SK-N-SH (cell line): Measurements from ENCODE around the gene H2BK1. TPM values are rescaled to one million over a fixed set of nuclear protein-coding genes. Genes with fewer than 3 reads are reported as not detected.

Experiments used
- CTCF ChIA-PET: fragments of 300-600, 350-600 bp; formaldehyde crosslinking; extraction: SDS; loops from one replicate; lab custom pipeline; 2021; lab: Yijun Ruan, JAX
- POLR2A ChIA-PET: fragments of 350-600 bp; sonication (Branson Sonifier 250); formaldehyde crosslinking; extraction: SDS; loops from one replicate; lab custom pipeline; 2020; ENCODE audit warnings: antibody characterized with exemption, inconsistent platforms; lab: Yijun Ruan, JAX
- DNase-seq: peaks from one replicate; pipeline ENCODE4 v3.0.0; 2012
- H2AFZ ChIP-seq: fragments of 200-600 bp; sonication (generic); 2 replicates; pipeline ENCODE4 v1.8.1; 2016; ENCODE audit warnings: antibody characterized with exemption, mild to moderate bottlenecking, low read depth
- H3F3A ChIP-seq: fragments of 200-600 bp; sonication (generic); replicated peaks from 2 replicates; pipeline ENCODE3; 2016; ENCODE audit warnings: antibody characterized with exemption, mild to moderate bottlenecking; ENCODE audit not compliant: insufficient read depth
- H3K27ac ChIP-seq, 2 experiments: fragments of 200-500 bp in 1 of 2; fragments of 200-600 bp in 1 of 2; sonication (Bioruptor generic) in 1 of 2; sonication (generic), shearing (Covaris generic) in 1 of 2; 2 replicates each; pipeline versions ENCODE4 v1.5.1 to v1.6.1; 2014 to 2016; ENCODE audit warnings: low read depth in 2 of 2, inconsistent platforms in 1 of 2, low read length in 1 of 2, mild to moderate bottlenecking in 1 of 2, mixed read lengths in 1 of 2
- H3K27me3 ChIP-seq: fragments of 200-600 bp; sonication (generic), shearing (Covaris generic); 2 replicates; pipeline ENCODE4 v1.6.1; 2016; ENCODE audit warnings: mixed run types; ENCODE audit not compliant: insufficient read depth
- H3K36me3 ChIP-seq, 2 experiments: fragments of 200-500 bp in 1 of 2; fragments of 200-600 bp in 1 of 2; sonication (Bioruptor generic) in 1 of 2; sonication (generic) in 1 of 2; replicated peaks in 1 of 2; 2 replicates each; pipeline versions ENCODE3 to v1.5.1; 2014 to 2016; ENCODE audit warnings: low read length in 1 of 2, mild to moderate bottlenecking in 1 of 2; ENCODE audit not compliant: insufficient read depth in 2 of 2, control insufficient read depth in 1 of 2
- H3K4me1 ChIP-seq, 2 experiments: fragments of 200-500 bp in 1 of 2; fragments of 200-600 bp in 1 of 2; sonication (Bioruptor generic) in 1 of 2; sonication (generic), shearing (Covaris generic) in 1 of 2; 2 replicates each; pipeline versions ENCODE4 v1.5.1 to v1.6.1; 2014 to 2016; ENCODE audit warnings: low read depth in 1 of 2, low read length in 1 of 2, mixed run types in 1 of 2; ENCODE audit not compliant: insufficient read depth in 2 of 2, control insufficient read depth in 1 of 2
- H3K4me2 ChIP-seq: fragments of 200-600 bp; sonication (generic), shearing (Covaris generic); 2 replicates; pipeline ENCODE4 v1.6.1; 2017; ENCODE audit warnings: mixed run types
- H3K4me3 ChIP-seq, 2 experiments: fragments of 200-500 bp in 1 of 2; fragments of 200-600 bp in 1 of 2; sonication (Bioruptor generic) in 1 of 2; sonication (generic), shearing (Covaris generic) in 1 of 2; 2 replicates each; pipeline versions ENCODE4 v1.5.1 to v1.8.1; 2014 to 2016; ENCODE audit warnings: low read depth in 2 of 2, inconsistent platforms in 1 of 2, low read length in 1 of 2, mild to moderate bottlenecking in 1 of 2, mixed read lengths in 1 of 2, moderate library complexity in 1 of 2
- H3K79me2 ChIP-seq: fragments of 200-600 bp; sonication (generic); 2 replicates; pipeline ENCODE4 v1.8.1; 2017; ENCODE audit warnings: mild to moderate bottlenecking; ENCODE audit not compliant: insufficient read depth
- H3K9ac ChIP-seq: fragments of 200-600 bp; sonication (generic); 2 replicates; pipeline ENCODE4 v1.6.1; 2017; ENCODE audit warnings: mixed run types
- H3K9me2 ChIP-seq: fragments of 200-600 bp; sonication (generic); 2 replicates; pipeline ENCODE4 v1.6.1; 2017; ENCODE audit warnings: mixed run types
- H3K9me3 ChIP-seq: fragments of 200-600 bp; sonication (generic); 2 replicates; pipeline ENCODE4 v1.6.1; 2017; ENCODE audit warnings: mixed run types, mild to moderate bottlenecking, moderate library complexity
- H4K20me1 ChIP-seq: fragments of 200-600 bp; sonication (generic); 2 replicates; pipeline ENCODE4 v1.6.1; 2017; ENCODE audit warnings: mild to moderate bottlenecking, mixed run types; ENCODE audit not compliant: insufficient read depth
- CHD2 ChIP-seq: fragments of 150-350 bp; IDR thresholded peaks from 2 replicates; pipeline ENCODE4 v1.6.1; 2018; ENCODE audit warnings: low read length; ENCODE audit not compliant: partially characterized antibody
- EP300 ChIP-seq, 2 experiments: IDR thresholded peaks; 2 replicates each; pipeline versions ENCODE4 v1.4.0 to v1.6.1; 2012; ENCODE audit warnings: borderline replicate concordance in 1 of 2, low read depth in 1 of 2, low read length in 1 of 2
- EZH2phosphoT487 ChIP-seq: fragments of 200-600 bp; sonication (generic); IDR thresholded peaks from 2 replicates; pipeline ENCODE4 v1.6.1; 2017; ENCODE audit warnings: low read depth, mixed run types, mild to moderate bottlenecking, antibody characterized with exemption, moderate library complexity, borderline replicate concordance
- FOSL2 ChIP-seq: IDR thresholded peaks from 2 replicates; pipeline ENCODE4 v1.4.0; 2012; ENCODE audit warnings: low read depth, mild to moderate bottlenecking, moderate library complexity, borderline replicate concordance
- FOXJ3 ChIP-seq: sonication (generic); formaldehyde crosslinking; IDR thresholded peaks from 2 replicates; pipeline ENCODE4 v1.5.1; 2020; ENCODE audit warnings: mild to moderate bottlenecking, missing genetic modification reagents
- GATA2 ChIP-seq: sonication (generic); formaldehyde crosslinking; IDR thresholded peaks from 2 replicates; pipeline ENCODE4 v1.5.0; 2020; ENCODE audit warnings: mild to moderate bottlenecking, missing genetic modification reagents
- JUND ChIP-seq: IDR thresholded peaks from 2 replicates; pipeline ENCODE4 v1.4.0; 2012
- MEF2A ChIP-seq: IDR thresholded peaks from 2 replicates; pipeline ENCODE4 v1.4.0; 2012; ENCODE audit warnings: low read depth, borderline replicate concordance
- MXI1 ChIP-seq: IDR thresholded peaks from 2 replicates; pipeline ENCODE4 v1.6.1; 2012; ENCODE audit warnings: mild to moderate bottlenecking, low read depth, low read length, improper control_type of control experiment
- NRF1 ChIP-seq: IDR thresholded peaks from 2 replicates; pipeline ENCODE4 v1.6.1; 2012; ENCODE audit warnings: low read depth, mild to moderate bottlenecking, low read length
- RAD21 ChIP-seq: IDR thresholded peaks from 2 replicates; pipeline ENCODE4 v1.6.1; 2012; ENCODE audit warnings: mild to moderate bottlenecking, low read length
- RFX5 ChIP-seq: IDR thresholded peaks from 2 replicates; pipeline ENCODE4 v1.6.1; 2012; ENCODE audit warnings: mild to moderate bottlenecking, improper control_type of control experiment, low read length
- SMC3 ChIP-seq: IDR thresholded peaks from 2 replicates; pipeline ENCODE4 v1.6.1; 2012; ENCODE audit warnings: low read depth, low read length, improper control_type of control experiment
- TCF12 ChIP-seq: IDR thresholded peaks from 2 replicates; pipeline ENCODE4 v1.4.0; 2012
- TEAD4 ChIP-seq: IDR thresholded peaks from 2 replicates; pipeline ENCODE4 v1.4.0; 2012; ENCODE audit warnings: mild to moderate bottlenecking, borderline replicate concordance; ENCODE audit not compliant: insufficient read depth
- USF1 ChIP-seq: IDR thresholded peaks from 2 replicates; pipeline ENCODE4 v1.4.0; 2012; ENCODE audit warnings: low read depth, borderline replicate concordance
- ZBTB33 ChIP-seq: IDR thresholded peaks from 2 replicates; pipeline ENCODE4 v1.4.0; 2012; ENCODE audit warnings: low read depth, borderline replicate concordance
- WGBS: methylation state at CpG from one replicate; pipeline ENCODE4 v1.1.6; 2017; ENCODE audit warnings: low lambda C conversion rate; 5-methylcytosine and 5-hydroxymethylcytosine counted together
- polyA plus RNA-seq, 3 experiments: library from polyadenylated mRNA; depleted of rRNA; stranded (reverse); fragments of >200 nt; gene quantifications; 2 replicates each; pipeline ENCODE4 v1.2.3, GENCODE V29; 2012
- TF ChIP-seq, protein P1 (sequence below): IDR thresholded peaks from 2 replicates; pipeline ENCODE4; 2012

H2BK1 gene
- polyA plus RNA-seq, 1 of the 3 experiments (the other 2 are of a cell fraction) = not detected

DNA sequence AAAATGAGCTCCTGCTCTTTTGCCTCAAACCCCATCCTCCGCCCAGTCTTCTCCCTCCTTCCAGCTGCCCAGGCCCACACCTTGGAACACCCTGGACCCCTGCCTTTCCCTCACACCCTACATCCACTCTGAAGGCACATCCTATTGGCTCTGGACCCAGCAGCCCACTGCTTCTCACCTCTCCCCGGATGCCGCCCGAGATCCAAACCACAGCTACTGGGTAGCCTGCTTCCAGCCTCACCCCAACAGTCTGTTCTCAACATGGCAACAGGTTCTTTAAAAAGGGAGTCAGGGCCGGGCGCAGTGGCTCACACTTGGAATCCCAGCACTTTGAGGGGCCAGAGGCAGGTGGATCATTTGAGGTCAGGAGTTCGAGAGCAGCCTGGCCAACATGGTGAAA, 47.7 kb upstream of the H2BK1 start:
- no peak overlapping the region for H2AFZ ChIP-seq
- H3K79me2 ChIP-seq = no peaks in the 10 kb centered on the region
- H3K27me3 ChIP-seq = no peaks in the 10 kb centered on the region
- no peaks in the 10 kb centered on the region for H4K20me1 ChIP-seq
- H3K4me3 ChIP-seq = no peak overlapping the region
- peaks cover 0 to 17% of the 10 kb centered on the region in 2 experiments; a peak in 1 of 4 replicates for H3K4me1 ChIP-seq
- WGBS = 93% methylated on average over 7 of the region's 7 CpGs
- H3K27ac ChIP-seq = no peak overlapping the region
- TF ChIP-seq ZBTB33 (no peak), SMC3 (no peak), EP300 (IDR thresholded peaks at IDR 0.05; ENCODE audit: borderline replicate concordance in 1 of 2, low read depth in 1 of 2, low read length in 1 of 2) (no peak), USF1 (no peak), JUND (no peak), EZH2phosphoT487 (no peak), RAD21 (no peak), CHD2 (no peak), FOXJ3 (no peak), FOSL2 (no peak), TEAD4 (no peak), MXI1 (no peak), RFX5 (no peak), GATA2 (CRISPR knock-in tag) (no peak), MEF2A (no peak), TCF12 (no peak), NRF1 (no peak)
- TF ChIP-seq, protein P1, sequence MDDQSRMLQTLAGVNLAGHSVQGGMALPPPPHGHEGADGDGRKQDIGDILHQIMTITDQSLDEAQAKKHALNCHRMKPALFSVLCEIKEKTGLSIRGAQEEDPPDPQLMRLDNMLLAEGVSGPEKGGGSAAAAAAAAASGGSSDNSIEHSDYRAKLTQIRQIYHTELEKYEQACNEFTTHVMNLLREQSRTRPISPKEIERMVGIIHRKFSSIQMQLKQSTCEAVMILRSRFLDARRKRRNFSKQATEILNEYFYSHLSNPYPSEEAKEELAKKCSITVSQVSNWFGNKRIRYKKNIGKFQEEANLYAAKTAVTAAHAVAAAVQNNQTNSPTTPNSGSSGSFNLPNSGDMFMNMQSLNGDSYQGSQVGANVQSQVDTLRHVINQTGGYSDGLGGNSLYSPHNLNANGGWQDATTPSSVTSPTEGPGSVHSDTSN = no peak
- no peaks in the 10 kb centered on the region for H3K36me3 ChIP-seq
- CTCF ChIA-PET = interaction anchor here (1.3 to 4.5 kb wide), 3 partner anchors 12 to 51 kb away, joined by 4 to 21 read pairs (median 4); no protein-coding TSS in a partner anchor
- no peak for DNase-seq
- no peak overlapping the region for H3K4me2 ChIP-seq
- POLR2A ChIA-PET = no interaction called here
- no peaks in the 10 kb centered on the region for H3F3A ChIP-seq
- no peak overlapping the region for H3K9ac ChIP-seq
- no peaks in the 10 kb centered on the region for H3K9me3 ChIP-seq
- H3K9me2 ChIP-seq = no peaks in the 10 kb centered on the region
